CD4-positive, alpha-beta T cell (primary cell): ENCODE results near the gene GXYLT1. TPM values are rescaled to one million over a fixed set of nuclear protein-coding genes. Genes with fewer than 3 reads are reported as not detected.

Source experiments
- ATAC-seq: fragments of 200-7000 bp; cut with Tn5 transposase; one replicate; pipeline ENCODE4 v1.10.0; 2022; ENCODE audit warnings: mild to moderate bottlenecking; ENCODE audit not compliant: poor library complexity
- CTCF ChIA-PET: fragments of 350-600 bp; sonication (Branson Sonifier 250); formaldehyde crosslinking; loops from one replicate; lab custom pipeline; 2021; ENCODE audit warnings: antibody characterized with exemption, inconsistent platforms; lab: Charles Lee
- POLR2A ChIA-PET: fragments of 350-600 bp; sonication (Branson Sonifier 250); formaldehyde crosslinking; loops from one replicate; lab custom pipeline; 2021; ENCODE audit warnings: antibody characterized with exemption, inconsistent platforms; lab: Charles Lee
- DNase-seq, 14 experiments: peaks; one replicate each; pipeline ENCODE4 v3.0.0-alpha.2; 2013 to 2020; ENCODE audit warnings: mixed read lengths in 2 of 14
- H3K27ac ChIP-seq, 2 donors: one replicate each; pipeline versions ENCODE4 v1.5.1 to v1.7.0; 2013; ENCODE audit warnings: low read length in 2 of 2, low read depth in 1 of 2, mild to moderate bottlenecking in 1 of 2
- H3K27me3 ChIP-seq, 2 experiments: 1 replicate in 1 of 2; 2 replicates in 1 of 2; pipeline versions ENCODE4 v1.6.1 to v1.7.0; 2013; ENCODE audit warnings: low read length in 2 of 2, control low read depth in 1 of 2, mild to moderate bottlenecking in 1 of 2, moderate library complexity in 1 of 2; ENCODE audit not compliant: insufficient read depth in 2 of 2, control insufficient read depth in 1 of 2
- H3K36me3 ChIP-seq: one replicate; pipeline ENCODE4 v1.6.1; 2013; ENCODE audit warnings: low read length, control low read depth; ENCODE audit not compliant: insufficient read depth
- H3K4me1 ChIP-seq: one replicate; pipeline ENCODE4 v1.6.1; 2013; ENCODE audit warnings: low read length, control low read depth; ENCODE audit not compliant: insufficient read depth
- H3K4me3 ChIP-seq: one replicate; pipeline ENCODE4 v1.5.1; 2013; ENCODE audit warnings: mild to moderate bottlenecking, low read length, moderate library complexity
- H3K9me3 ChIP-seq, 2 experiments: 1 replicate in 1 of 2; 2 replicates in 1 of 2; pipeline versions ENCODE4 v1.6.1 to v1.7.0; 2013; ENCODE audit warnings: low read length in 2 of 2, mild to moderate bottlenecking in 2 of 2, control low read depth in 1 of 2, moderate library complexity in 1 of 2; ENCODE audit not compliant: control insufficient read depth in 1 of 2, insufficient read depth in 1 of 2
- H3K27ac Mint-ChIP-seq: one replicate; pipeline ENCODE4 v1.8.0; 2020; ENCODE audit warnings: mixed read lengths
- H3K27me3 Mint-ChIP-seq: one replicate; pipeline ENCODE4 v1.8.0; 2021; ENCODE audit warnings: mixed read lengths
- H3K36me3 Mint-ChIP-seq: one replicate; pipeline ENCODE4 v1.8.0; 2021; ENCODE audit warnings: low read depth, mixed read lengths
- H3K4me1 Mint-ChIP-seq: one replicate; pipeline ENCODE4 v1.8.0; 2021; ENCODE audit warnings: low read depth, mixed read lengths
- H3K4me3 Mint-ChIP-seq: one replicate; pipeline ENCODE4 v1.8.0; 2020; ENCODE audit warnings: mild to moderate bottlenecking, mixed read lengths
- H3K9me3 Mint-ChIP-seq: one replicate; pipeline ENCODE4 v1.8.0; 2020; ENCODE audit warnings: mixed read lengths
- intact Hi-C, 2 experiments: fragments of 100-400 bp; cut with DNase I in 1 of 2; cut with micrococcal nuclease in 1 of 2; formaldehyde crosslinking; loops; one replicate each; pipeline versions ENCODE4 v1.15.1 to v1.9.0; 2023 to 2025; cut with DNase I, micrococcal nuclease
- total RNA-seq, 174 experiments: library from RNA in 2 of 174; stranded (reverse) in 2 of 174; gene quantifications; one replicate each; pipeline ENCODE4 v1.2.3 and lab custom pipeline; 2021 to 2026
- TF ChIP-seq, protein P1 (sequence below): fragments of 200-600 bp; IDR thresholded peaks from one replicate; pipeline ENCODE4 v1.8.0; 2022; ENCODE audit warnings: antibody characterized with exemption, mild to moderate bottlenecking

GXYLT1 gene
- total RNA-seq, 2 experiments from 2014 or later = 8.0 to 8.2 TPM

DNA sequence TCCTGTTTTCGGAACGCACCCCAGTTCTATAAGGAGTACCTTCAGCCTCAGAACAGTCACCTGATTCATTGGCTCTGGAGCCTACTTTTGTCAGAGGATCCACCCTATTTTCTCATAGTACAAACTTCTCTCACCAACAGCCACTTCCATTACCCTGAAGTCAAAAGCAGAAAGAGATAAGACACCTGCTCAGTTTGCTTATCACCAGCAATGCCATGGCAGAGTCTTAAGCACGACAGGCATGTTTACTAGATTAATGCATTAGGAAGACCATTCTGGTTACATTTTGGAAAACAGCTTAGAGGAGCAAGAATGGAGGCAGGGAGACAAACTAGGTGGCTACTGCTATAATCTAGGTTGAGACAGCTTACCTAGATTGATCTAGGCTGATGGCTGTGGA lies 67.7 kb downstream of the GXYLT1 start:
- no peak overlapping the region for H3K4me3 ChIP-seq
- H3K36me3 ChIP-seq = no peaks in the 10 kb centered on the region
- ChIA-PET POLR2A (no interaction called here), CTCF (no interaction called here)
- Mint-ChIP-seq H3K27ac (no peak overlapping the region), H3K36me3 (peaks cover 10% of the 10 kb centered on the region), H3K4me3 (no peak overlapping the region), H3K4me1 (no peaks in the 10 kb centered on the region), H3K9me3 (no peaks in the 10 kb centered on the region), H3K27me3 (no peaks in the 10 kb centered on the region)
- no peaks in the 10 kb centered on the region for H3K9me3 ChIP-seq
- DNase-seq (no peak), ATAC-seq (no peak)
- TF ChIP-seq, protein P1, sequence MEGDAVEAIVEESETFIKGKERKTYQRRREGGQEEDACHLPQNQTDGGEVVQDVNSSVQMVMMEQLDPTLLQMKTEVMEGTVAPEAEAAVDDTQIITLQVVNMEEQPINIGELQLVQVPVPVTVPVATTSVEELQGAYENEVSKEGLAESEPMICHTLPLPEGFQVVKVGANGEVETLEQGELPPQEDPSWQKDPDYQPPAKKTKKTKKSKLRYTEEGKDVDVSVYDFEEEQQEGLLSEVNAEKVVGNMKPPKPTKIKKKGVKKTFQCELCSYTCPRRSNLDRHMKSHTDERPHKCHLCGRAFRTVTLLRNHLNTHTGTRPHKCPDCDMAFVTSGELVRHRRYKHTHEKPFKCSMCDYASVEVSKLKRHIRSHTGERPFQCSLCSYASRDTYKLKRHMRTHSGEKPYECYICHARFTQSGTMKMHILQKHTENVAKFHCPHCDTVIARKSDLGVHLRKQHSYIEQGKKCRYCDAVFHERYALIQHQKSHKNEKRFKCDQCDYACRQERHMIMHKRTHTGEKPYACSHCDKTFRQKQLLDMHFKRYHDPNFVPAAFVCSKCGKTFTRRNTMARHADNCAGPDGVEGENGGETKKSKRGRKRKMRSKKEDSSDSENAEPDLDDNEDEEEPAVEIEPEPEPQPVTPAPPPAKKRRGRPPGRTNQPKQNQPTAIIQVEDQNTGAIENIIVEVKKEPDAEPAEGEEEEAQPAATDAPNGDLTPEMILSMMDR = no peak
- intact Hi-C loops = no loop called here
- H3K27ac ChIP-seq = no peak overlapping the region
- H3K4me1 ChIP-seq = no peaks in the 10 kb centered on the region
- H3K27me3 ChIP-seq = no peaks in the 10 kb centered on the region

DNA sequence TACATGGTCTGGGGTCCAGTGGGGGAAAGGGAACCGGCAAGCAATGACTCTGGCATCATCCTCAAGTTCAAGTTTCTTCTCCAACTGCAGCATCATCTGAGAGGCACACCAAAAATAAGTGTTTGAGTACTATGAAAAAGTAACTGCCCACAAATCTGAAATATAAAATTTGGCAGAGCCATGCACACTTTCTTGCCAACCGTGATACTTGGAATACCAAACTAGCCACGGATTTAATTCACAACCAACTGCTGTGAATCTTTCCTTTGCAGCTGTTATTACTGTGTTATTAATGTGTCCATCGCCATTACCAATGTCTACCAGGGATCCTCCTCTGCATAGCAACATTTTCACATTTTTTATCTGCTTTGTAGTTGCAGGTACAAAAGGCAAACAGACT lies 74.6 kb downstream of the GXYLT1 start:
- ATAC-seq (no peak), DNase-seq (no peak)
- ChIA-PET CTCF (no interaction called here), POLR2A (no interaction called here)
- H3K4me1 ChIP-seq = no peaks in the 10 kb centered on the region
- no peaks in the 10 kb centered on the region for H3K27me3 Mint-ChIP-seq
- no peaks in the 10 kb centered on the region for H3K36me3 Mint-ChIP-seq
- peaks cover 2% of the 10 kb centered on the region for H3K9me3 Mint-ChIP-seq
- no peak overlapping the region for H3K27ac Mint-ChIP-seq
- H3K4me3 ChIP-seq = no peak overlapping the region
- TF ChIP-seq, protein P1 = no peak
- intact Hi-C loops = no loop called here
- H3K36me3 ChIP-seq = no peaks in the 10 kb centered on the region
- no peak overlapping the region for H3K27ac ChIP-seq
- no peaks in the 10 kb centered on the region for H3K4me1 Mint-ChIP-seq
- H3K27me3 ChIP-seq = no peaks in the 10 kb centered on the region
- H3K9me3 ChIP-seq = no peaks in the 10 kb centered on the region
- H3K4me3 Mint-ChIP-seq = no peak overlapping the region

DNA sequence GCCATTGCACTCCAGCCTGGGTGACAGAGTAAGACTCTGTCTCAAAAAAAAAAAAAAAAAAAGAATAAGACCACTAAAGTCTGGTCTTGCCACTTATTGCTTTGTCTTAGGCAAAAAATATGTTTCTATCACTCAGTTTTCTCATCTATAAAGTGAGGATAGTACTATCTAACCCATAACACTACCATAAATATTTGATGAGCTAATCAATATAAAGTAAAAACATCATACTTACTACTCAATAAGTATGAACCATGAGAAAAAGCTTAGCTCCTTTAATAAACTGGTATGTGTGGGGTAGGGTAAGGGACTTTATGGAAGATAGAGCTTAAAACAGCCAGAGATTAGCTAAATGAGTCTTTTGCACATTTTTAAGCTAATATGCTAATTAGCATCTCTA lies 85.5 kb downstream of the GXYLT1 start:
- Histone ChIP-seq H3K36me3 (no peaks in the 10 kb centered on the region), H3K27me3 (peaks cover 3 to 5% of the 10 kb centered on the region in 2 experiments), H3K9me3 (peaks cover 0 to 7% of the 10 kb centered on the region in 2 experiments), H3K4me1 (no peaks in the 10 kb centered on the region), H3K27ac (no peak overlapping the region), H3K4me3 (no peak overlapping the region)
- TF ChIP-seq, protein P1 = no peak
- ChIA-PET POLR2A (no interaction called here), CTCF (no interaction called here)
- no peaks in the 10 kb centered on the region for H3K9me3 Mint-ChIP-seq
- H3K27me3 Mint-ChIP-seq = peaks cover 29% of the 10 kb centered on the region
- H3K4me1 Mint-ChIP-seq = no peaks in the 10 kb centered on the region
- DNase-seq (no peak), ATAC-seq (no peak)
- H3K27ac Mint-ChIP-seq = no peak overlapping the region
- intact Hi-C loops = no loop called here
- no peak overlapping the region for H3K4me3 Mint-ChIP-seq
- no peaks in the 10 kb centered on the region for H3K36me3 Mint-ChIP-seq
